GM18870 (cell line): ENCODE measurements around the gene LAPTM5.

Source experiments
- ATAC-seq: cut with Tn5 transposase; IDR thresholded peaks from one replicate; pipeline ENCODE4 v1.9.1; 2021; ENCODE audit warnings: moderate library complexity; ENCODE audit not compliant: unreplicated experiment

The LAPTM5 gene

DNA sequence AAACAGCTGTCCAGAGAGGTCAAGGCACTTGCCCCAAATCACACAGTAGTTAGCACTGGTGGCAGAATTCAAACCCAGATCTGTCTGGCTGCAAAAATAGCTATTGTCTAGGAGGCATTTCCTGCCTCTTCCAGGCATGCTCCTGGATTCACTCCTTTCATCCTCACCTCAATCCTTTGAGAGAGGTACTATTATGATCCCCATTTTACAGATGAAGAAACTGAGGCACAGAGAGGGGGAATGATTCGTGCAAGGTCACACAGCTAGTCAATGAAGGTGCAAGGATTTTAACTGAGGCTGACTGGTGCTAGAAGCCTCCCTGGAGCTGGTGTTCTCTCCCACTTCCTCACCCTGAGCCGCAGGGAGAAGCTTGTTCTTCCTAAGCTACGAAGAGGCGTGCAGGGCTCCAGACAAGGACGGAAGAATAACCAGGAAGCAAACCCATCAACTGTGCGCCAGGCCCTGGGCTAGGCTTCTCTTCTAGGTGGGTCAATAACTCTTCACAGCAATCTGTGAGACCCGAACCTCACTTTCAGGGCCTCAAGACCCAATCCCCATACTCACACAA lies 631 bp upstream of the LAPTM5 start:
- ATAC-seq = no peak

GRCh38 chr1:30756545-30757351 lies 826 bp downstream of the LAPTM5 start:
- ATAC-seq = no peak

DNA sequence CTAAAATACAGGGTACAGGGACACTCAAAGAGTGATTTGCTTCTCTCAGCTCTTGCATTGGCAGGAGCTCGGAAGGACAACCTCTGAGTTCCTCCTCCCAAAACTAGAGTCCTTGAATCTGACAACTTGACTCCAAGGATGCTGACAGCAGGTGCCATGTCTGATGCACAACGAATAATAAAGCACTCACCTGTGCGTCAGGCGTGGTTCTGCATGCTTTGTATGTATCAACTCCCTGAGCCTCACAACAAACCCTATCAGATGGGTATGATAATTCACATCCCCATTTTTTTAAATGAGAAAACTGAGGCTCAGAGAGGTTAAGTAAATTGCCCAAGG lies 1.4 kb downstream of the LAPTM5 start:
- ATAC-seq = no peak

- ATAC-seq = no peak
These were observed 1.8 kb downstream of the LAPTM5 start for GRCh38 chr1:30755746-30756145.

DNA sequence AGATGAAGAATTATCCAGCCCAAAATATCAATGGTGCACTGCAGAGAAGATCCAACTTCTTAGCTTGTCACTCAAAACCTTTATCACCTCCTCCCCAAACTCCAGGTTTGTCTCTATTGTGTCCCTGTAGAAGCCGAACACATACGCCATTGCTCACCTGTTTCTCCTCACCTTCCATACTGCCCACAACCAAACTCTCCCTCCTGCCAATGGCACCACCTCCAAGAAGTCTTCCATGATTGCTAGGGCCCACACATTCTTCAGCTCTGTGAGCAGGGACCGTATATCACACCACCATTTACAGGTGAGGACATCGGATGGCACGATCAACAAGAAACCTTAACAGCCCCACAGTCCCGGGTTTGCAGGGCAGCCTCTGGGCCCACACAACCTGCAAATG lies 2.2 kb downstream of the LAPTM5 start:
- ATAC-seq = no peak

DNA sequence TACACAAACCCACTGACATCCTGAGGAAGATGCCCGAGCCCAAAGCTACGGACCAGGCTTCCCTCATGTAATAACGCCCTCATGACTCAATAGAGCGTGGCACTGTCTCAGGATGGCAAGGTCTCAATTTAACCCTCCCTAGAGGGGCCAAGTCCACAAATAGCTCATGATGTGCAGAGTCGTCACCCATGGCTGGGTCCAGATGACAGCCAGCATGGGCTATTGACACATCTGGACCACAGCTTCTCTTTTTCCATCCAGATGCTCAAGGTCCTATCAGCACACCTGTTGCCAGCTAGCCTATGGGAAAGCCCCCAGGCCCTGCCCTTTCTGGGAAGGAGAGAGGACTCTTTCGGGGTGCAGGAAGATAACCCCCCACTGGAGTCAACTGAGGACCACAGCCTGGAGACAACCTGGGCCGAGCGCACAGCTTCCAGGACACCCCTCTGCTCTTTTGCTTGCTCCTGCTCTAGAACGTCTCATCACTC lies 2.8 kb downstream of the LAPTM5 start:
- ATAC-seq = peak; percentile 48

GRCh38 chr1:30753660-30754123 lies 3.9 kb downstream of the LAPTM5 start:
- ATAC-seq = no peak

- no peak for ATAC-seq
These were observed 4.5 kb downstream of the LAPTM5 start for GRCh38 chr1:30753118-30753517.

GRCh38 chr1:30752651-30752908 lies 5.0 kb downstream of the LAPTM5 start:
- ATAC-seq = no peak

DNA sequence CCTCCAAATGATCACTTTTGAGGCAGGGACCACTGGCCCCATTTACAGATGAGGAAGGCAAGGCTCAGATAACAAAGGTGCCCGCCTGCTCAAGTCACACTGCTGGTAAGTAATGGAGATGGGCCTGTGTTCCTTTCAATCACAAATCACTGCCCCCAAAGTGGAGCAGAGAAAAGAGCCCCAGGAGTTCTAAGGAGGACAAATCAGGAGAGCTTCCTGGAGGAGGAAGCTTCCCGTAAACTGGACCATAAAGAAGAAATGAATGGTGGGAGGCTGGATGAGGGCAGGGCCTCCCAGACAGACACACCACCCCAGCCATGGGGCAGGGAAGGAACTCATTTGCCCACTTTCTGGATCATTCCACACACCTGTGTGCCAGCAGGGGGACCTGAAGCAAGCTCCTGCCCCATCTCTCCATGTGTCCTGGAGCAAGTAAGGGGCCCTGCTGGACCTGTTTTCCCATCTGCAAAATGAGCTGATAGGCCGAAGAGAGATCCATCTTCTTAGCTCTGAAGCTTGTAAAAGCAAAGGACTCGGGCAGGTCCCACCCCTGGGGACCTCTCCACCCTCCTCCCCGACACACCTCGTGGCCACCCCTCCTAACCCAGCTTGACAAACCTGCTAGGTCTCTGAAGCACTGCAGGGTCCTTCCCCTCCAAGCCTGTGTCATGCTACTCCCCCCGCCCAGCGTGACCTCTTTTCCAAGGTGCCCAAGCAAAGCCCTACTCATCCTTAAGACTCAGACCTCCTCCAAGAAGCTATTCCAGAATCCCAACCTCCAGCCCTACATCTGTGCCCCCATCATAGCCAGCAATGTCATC lies 5.5 kb downstream of the LAPTM5 start:
- no peak for ATAC-seq

DNA sequence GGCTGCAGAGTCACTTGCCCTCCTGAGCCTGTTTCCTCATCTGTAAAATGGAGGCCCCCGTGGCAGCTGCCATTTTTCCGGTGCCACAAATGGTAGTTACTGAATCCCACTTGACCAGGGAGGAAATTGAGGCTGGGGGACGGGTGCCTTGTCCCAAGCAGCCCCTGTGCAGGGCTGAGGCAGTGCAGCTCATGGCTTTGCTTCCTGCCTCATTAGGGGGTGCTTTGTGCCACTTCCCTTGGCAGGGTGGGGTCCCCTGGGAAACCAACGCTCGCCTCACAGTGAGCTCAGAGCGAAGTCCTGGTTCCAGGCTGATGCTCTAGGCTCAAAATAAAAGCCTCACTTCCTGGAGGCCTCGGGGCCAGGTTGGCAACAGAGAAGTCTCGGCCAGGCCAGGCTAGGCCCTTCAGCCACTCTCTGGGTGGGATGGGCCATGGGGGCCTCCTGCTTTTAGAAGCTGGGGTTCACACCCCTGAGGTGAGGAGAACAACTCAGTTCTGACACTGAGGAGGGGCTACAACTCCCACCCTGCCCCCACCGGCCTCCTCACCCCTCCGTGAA lies 6.8 kb downstream of the LAPTM5 start:
- no peak for ATAC-seq

DNA sequence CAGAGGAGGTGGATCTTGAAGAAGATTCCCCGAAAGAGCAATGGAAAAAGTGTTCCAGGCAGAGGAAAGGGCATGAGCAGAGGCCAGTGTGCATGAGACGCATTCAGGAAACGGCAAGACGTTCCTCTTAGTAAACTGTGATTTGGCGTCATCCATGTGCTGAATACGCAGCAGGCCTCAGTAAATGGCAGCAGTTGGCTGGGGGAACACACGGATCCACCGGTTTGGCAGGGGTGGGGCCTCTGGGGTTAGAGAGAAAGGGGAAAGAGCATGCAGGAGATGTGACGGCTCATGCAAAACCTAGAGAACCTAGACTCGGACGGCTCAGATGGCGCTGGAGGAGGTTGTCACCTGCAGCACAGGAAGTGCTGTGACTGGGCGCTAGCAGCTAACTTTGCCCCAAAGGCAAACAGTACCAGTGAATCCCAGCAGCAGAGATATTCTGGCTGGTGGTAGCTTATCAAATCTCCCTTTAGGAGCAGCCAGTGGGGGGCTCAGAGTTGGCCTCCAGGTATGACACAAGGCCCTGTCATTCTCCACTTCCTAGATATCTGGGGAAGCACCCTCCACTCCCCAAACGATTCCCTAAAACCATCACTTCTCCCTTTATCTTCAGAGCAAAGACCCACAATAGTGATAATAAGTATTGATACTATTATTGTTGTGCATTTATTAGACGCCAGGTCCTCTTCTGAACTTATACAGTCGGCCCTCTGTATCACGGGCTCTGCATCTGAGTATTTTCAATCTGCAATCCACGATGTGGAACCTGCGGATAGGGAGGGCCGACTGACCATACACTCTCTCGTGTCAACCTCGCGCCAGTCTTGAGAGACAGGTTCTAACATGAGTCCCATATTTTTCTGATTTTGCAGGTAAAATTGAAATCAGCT lies 7.6 kb downstream of the LAPTM5 start:
- no peak for ATAC-seq

GRCh38 chr1:30748699-30749401 lies 8.7 kb downstream of the LAPTM5 start:
- no peak for ATAC-seq

GRCh38 chr1:30748098-30748698 lies 9.4 kb downstream of the LAPTM5 start:
- no peak for ATAC-seq

DNA sequence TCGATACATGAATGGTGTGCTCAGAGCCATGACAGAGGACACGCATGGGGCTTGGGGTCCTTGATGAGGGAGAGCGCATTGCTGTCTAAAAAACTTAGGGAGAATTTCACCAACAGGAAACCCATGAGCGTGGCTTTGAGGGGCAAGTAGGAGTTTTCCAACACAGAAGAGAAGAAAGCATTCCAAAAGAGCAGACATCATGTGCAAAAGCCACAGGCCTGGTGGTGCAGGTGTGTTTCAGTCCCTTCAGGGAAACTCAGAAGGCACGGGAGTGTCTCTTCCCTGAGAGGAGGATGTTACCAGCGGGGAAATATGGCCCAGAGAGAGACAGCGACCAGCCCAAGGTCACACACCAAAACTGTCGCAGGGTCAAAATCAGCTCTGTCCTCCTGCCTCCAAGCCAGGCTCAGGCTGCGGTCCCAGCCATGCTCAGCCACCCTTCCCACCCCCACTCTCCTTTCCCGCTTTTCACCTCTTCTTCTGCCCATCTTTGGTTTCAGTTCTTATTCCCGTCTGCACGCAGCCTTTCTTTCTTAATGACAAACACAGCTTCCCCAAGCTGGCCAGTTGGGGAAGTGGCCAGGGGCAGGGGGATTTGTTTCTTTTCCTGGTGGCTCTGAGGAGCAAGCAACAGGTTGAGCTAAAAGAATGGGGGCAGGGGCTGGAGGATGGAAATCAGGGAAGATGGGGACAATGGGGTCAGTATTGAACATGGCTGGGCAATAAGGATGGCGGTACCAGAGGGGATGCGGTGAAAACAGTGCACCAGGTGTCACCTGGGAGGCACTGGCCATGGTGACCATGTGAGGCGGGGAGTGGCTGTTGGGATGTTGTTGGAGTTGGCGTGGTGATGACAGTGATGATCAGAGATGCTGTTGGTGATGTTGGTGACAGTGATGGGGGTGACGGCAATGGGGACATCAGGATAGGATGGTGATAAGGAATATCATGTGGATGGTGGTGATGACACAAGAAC lies 10.3 kb downstream of the LAPTM5 start:
- ATAC-seq = no peak

GRCh38 chr1:30746212-30747032 lies 11.2 kb downstream of the LAPTM5 start:
- ATAC-seq = no peak

DNA sequence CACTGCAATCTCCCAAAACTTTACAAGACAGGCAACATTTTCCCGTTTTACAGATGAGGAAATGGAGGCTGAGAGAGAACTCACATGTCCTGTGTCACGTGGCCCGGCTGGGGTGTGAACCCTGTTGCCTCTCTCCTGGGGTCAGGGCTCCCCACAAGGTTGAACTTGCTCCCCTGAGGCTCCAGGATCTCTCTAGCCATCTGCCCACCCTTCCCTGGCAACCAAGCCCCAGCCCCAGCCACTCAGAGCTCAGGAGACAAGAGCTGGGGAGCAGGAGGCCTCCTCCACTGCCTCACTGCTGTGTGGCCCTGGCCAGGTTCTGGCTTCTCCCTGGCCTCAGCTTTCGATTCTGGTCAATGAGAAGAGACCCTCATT lies 11.8 kb downstream of the LAPTM5 start:
- no peak for ATAC-seq
